Bronchial epithelial cell (primary cell): Measurements from ENCODE around the gene RALGPS1. TPM values are rescaled to one million over a fixed set of nuclear protein-coding genes. Genes with fewer than 3 reads are reported as not detected.

Experiments used
- DNase-seq: peaks from one replicate; pipeline ENCODE4 v3.0.0-alpha.2; 2010; ENCODE audit warnings: low read depth
- FAIRE-seq: peaks from 2 replicates; lab custom pipeline; 2011; peaks lifted over from hg19 to GRCh38; lab: Jason Lieb, UNC
- H3K27me3 ChIP-seq: 2 replicates; pipeline ENCODE4 v1.5.1; 2011; ENCODE audit warnings: low read length; ENCODE audit not compliant: control insufficient read depth, insufficient read depth
- H3K36me3 ChIP-seq: 2 replicates; pipeline ENCODE4 v1.5.1; 2011; ENCODE audit warnings: low read length; ENCODE audit not compliant: control insufficient read depth, insufficient read depth
- H3K4me3 ChIP-seq: 2 replicates; pipeline ENCODE4 v1.5.1; 2011; ENCODE audit warnings: mild to moderate bottlenecking, low read depth, low read length, control low read depth
- total RNA-seq: library from RNA; depleted of rRNA; stranded (reverse); fragments of >200 nt; gene quantifications from 2 replicates; pipeline ENCODE4 v1.2.1, GENCODE V29; 2014
- TF ChIP-seq, protein P1 (sequence below): IDR thresholded peaks from 2 replicates; pipeline ENCODE4 v1.5.1; 2011; ENCODE audit warnings: mild to moderate bottlenecking, moderate library complexity, low read length, control low read depth, inconsistent platforms; ENCODE audit not compliant: insufficient read depth, severe bottlenecking

Gene RALGPS1
- total RNA-seq, 1 donor from 2014 or later: 3.2 TPM

DNA sequence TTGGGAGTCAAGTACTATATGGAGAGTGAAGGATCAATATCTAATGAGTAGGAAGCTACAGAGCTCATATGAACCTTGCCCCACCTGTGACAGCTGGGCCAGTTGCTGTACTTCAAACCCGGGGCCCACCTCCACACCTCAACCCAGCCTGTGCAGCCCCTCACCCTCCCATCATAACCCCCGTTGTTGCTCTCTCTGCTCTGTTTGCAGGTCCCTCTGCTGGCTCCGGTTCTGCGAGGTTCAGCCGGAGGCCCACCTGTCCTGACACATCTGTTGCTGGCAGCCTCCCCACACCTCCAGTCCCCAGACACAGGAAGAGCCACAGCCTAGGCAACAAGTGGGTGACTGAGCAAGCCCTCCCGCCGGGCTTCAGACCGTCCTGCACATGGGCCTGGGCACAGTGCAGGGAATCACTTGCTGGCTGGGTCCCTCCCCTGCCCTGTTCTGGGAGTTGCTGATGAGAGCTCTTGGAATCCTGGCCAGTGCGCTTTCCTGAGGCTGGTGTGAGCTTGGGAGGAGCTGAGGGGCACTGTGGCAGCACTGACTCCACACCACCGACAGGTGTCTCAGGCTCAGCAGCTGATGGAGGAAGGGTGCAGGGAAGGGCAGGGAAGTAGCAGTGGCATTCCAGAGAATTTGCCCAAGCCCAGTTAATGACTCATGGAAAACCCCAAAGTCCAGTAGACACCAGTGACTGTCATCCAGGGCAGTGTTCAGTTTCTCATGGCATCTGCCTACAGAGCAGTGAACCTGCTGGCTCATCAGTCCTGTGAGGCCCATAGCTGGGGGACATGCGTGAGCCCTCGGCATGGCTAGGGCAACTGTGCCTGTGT, 280.5 kb downstream of the RALGPS1 start:
- TF ChIP-seq, protein P1, sequence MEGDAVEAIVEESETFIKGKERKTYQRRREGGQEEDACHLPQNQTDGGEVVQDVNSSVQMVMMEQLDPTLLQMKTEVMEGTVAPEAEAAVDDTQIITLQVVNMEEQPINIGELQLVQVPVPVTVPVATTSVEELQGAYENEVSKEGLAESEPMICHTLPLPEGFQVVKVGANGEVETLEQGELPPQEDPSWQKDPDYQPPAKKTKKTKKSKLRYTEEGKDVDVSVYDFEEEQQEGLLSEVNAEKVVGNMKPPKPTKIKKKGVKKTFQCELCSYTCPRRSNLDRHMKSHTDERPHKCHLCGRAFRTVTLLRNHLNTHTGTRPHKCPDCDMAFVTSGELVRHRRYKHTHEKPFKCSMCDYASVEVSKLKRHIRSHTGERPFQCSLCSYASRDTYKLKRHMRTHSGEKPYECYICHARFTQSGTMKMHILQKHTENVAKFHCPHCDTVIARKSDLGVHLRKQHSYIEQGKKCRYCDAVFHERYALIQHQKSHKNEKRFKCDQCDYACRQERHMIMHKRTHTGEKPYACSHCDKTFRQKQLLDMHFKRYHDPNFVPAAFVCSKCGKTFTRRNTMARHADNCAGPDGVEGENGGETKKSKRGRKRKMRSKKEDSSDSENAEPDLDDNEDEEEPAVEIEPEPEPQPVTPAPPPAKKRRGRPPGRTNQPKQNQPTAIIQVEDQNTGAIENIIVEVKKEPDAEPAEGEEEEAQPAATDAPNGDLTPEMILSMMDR: peak; percentile 64
- H3K4me3 ChIP-seq: no peak overlapping the region
- DNase-seq: peak; percentile 63
- H3K27me3 ChIP-seq: peaks cover 21% of the 10 kb centered on the region
- no peaks in the 10 kb centered on the region for H3K36me3 ChIP-seq
- peak; percentile 77 for FAIRE-seq

DNA sequence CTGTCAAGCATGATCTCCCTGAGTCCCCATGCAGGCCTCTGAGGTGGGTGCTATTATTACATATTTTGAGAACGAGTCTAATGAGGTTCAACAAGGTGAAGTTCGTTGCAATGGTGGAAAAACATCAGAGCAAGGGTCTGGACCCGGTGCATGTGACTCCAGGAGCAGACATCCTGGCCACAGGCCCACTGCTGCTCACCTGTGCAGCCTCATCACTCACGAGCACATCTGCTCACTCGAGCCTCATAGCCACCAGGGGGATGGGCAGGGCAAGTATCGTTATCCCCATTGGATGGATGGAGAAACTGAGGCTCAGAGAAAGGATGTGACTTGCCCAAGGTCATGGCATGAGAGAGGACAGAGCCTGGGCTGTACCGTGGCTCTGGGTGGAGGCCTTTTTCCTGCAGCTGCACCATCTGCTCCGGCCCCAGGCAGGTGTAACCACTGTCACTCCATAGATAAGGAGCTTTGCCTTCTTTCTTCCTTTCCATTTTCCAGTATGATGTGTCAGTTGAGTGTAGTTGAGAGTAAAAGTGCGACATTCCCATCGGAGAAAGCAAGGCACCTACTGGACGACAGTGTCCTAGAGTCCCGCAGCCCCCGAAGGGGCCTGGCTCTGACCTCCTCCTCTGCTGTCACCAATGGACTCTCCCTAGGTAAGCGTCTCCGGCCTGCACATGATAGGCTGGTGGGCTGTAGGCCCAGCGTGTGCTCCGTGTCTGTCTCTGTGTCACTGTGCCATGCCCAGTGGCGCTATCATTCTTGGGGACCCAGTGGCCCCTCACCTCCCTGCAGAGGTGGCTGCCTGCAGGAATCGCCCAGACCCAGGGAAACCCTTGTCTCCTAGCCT, 281.6 kb downstream of the RALGPS1 start:
- FAIRE-seq (no peak), DNase-seq (no peak)
- TF ChIP-seq, protein P1: no peak
- H3K36me3 ChIP-seq: no peaks in the 10 kb centered on the region
- no peak overlapping the region for H3K4me3 ChIP-seq
- H3K27me3 ChIP-seq: peaks cover 20% of the 10 kb centered on the region

DNA sequence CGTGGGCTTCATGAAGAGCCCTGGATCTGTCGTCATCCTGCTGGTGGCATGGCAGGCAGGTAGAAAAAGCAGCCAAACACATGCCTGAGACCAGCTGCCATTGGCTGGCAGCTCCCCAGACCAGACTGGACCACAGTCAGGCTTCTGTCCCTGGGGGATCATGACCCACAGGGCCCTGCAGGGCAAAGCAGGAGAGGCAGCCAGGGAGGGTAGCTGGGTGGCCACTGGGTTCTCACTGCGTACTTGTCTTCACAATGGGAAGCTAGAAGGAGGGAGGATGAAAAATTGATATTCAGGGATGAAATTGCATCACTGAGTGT, 282.2 kb downstream of the RALGPS1 start:
- Histone ChIP-seq H3K36me3 (no peaks in the 10 kb centered on the region), H3K4me3 (no peak overlapping the region), H3K27me3 (peaks cover 20% of the 10 kb centered on the region)
- no peak for FAIRE-seq
- no peak for DNase-seq
- TF ChIP-seq, protein P1: no peak

DNA sequence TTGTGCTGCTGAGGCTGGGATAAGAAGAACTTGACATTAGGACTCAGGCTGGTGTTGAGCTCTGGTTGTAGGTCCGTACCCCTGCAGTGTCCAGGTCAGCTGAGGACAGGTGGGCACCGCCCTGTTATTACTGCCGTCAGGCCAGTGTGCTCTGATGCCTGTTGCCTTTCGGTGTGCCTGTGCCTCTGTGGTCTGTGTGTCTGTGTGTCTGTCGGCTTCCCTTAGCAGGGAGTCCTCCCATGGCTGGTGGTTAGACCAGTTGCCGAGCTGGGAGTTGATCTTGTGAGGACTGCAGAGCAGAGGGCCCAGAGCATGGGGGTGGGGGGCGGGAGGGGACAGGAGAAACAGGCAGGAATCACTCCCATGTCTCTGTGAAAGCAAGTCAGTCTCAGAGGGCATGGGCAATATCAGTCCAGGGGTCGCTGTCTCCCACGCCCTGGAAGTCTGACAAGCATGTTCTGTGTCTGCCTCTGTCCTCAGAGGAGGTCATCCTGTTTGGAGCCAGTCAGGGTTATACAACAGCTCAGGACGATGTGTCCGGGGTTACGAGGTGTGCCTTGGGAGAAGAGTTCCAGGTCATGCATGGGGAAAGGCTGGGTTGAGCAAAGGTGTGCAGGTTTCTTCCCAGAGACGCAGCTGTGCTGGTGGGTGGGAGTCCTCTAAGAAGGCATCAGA, 282.7 kb downstream of the RALGPS1 start:
- Histone ChIP-seq H3K36me3 (no peaks in the 10 kb centered on the region), H3K27me3 (peaks cover 17% of the 10 kb centered on the region), H3K4me3 (no peak overlapping the region)
- TF ChIP-seq, protein P1: no peak
- FAIRE-seq (peak; percentile 60), DNase-seq (no peak)

DNA sequence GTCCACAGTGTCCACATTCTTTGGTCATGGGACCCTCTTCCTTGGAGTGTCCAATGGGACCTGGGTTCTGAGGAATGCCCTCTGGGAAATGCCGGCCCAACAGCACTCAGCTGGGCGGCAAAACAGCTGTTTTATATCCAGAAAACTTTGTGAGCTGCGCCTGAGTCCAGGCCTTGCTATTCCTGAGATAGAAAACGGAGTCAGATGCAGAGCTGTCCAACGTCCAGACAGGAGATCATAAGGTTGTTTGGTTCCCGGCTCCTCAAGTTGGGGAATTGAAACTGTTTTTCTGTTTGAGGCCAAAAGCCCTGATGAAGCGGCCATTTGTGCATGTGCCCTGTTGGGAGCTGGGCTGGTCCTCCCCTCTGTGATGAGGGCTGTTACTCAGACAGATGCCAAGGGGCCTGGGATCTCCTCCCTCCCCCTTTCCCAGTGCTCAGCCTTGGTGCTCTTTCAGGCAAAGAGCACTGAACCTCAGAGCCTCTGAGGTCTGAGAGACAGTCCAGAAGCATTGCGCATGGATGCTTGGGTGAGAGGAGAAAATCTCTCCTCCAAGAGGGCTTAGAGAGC, 283.4 kb downstream of the RALGPS1 start:
- no peak overlapping the region for H3K4me3 ChIP-seq
- DNase-seq (no peak), FAIRE-seq (no peak)
- TF ChIP-seq, protein P1: no peak
- no peaks in the 10 kb centered on the region for H3K36me3 ChIP-seq
- peaks cover 14% of the 10 kb centered on the region for H3K27me3 ChIP-seq
